HG03575 (cell line): Measurements from ENCODE around the gene TMC7.

Experiments used
- ATAC-seq: cut with Tn5 transposase; IDR thresholded peaks from one replicate; pipeline ENCODE4 v1.9.1; 2021; ENCODE audit not compliant: unreplicated experiment, insufficient number of reproducible peaks, low FRiP score; ENCODE audit errors: extremely low read depth

Gene TMC7

GRCh38 chr16:19083670-19084069 is 99.9 kb downstream of the TMC7 start:
- no peak for ATAC-seq

- no peak for ATAC-seq
Measured at GRCh38 chr16:19084139-19084538, 100.4 kb downstream of the TMC7 start.

GRCh38 chr16:19084879-19085278 is 101.1 kb downstream of the TMC7 start:
- ATAC-seq = no peak

GRCh38 chr16:19085679-19086200 is 102.0 kb downstream of the TMC7 start:
- ATAC-seq = no peak

GRCh38 chr16:19086322-19087199 is 102.8 kb downstream of the TMC7 start:
- no peak for ATAC-seq

- no peak for ATAC-seq
Measured at GRCh38 chr16:19088341-19088916, 104.7 kb downstream of the TMC7 start.

GRCh38 chr16:19089410-19089955 is 105.7 kb downstream of the TMC7 start:
- ATAC-seq = no peak

- ATAC-seq = no peak
Measured at GRCh38 chr16:19090916-19091315, 107.2 kb downstream of the TMC7 start.

GRCh38 chr16:19092653-19093410 is 109.1 kb downstream of the TMC7 start:
- ATAC-seq = no peak

GRCh38 chr16:19093631-19094541 is 110.2 kb downstream of the TMC7 start:
- ATAC-seq = no peak

GRCh38 chr16:19094542-19095365 is 111.0 kb downstream of the TMC7 start:
- ATAC-seq = no peak

- ATAC-seq = no peak
Measured at GRCh38 chr16:19095654-19096053, 111.9 kb downstream of the TMC7 start.

GRCh38 chr16:19098173-19098572 is 114.4 kb downstream of the TMC7 start:
- ATAC-seq = no peak

- no peak for ATAC-seq
Measured at GRCh38 chr16:19102187-19102872, 118.6 kb downstream of the TMC7 start.

GRCh38 chr16:19104607-19105006 is 120.9 kb downstream of the TMC7 start:
- no peak for ATAC-seq

- ATAC-seq = no peak
Measured at GRCh38 chr16:19105131-19105530, 121.4 kb downstream of the TMC7 start.
